ENCODE data around the gene GTF3C5. TPM values are rescaled to one million over a fixed set of nuclear protein-coding genes. Genes with fewer than 3 reads are reported as not detected.

The GTF3C5 gene
- total and polyA plus RNA-seq, 10 of the 15 experiments (the other 5 are each of a cell fraction or from before 2014, with no cell fraction given): 2.2 to 81.1 (median 68.7) TPM

GRCh38 chr9:133049043-133049442 lies 18.2 kb downstream of the GTF3C5 start:
- CTCF ChIA-PET: interaction anchor here (0.6 to 2.0 kb wide), 6 partner anchors 17 to 98 kb away, joined by 3 to 8 read pairs (median 5); partner anchors contain the start of gene GTF3C5
- Histone ChIP-seq H3K9me3 (replicated peaks; ENCODE audit: control insufficient read depth, insufficient read depth, low read length) (no peaks in the 10 kb centered on the region), H3K4me2 (ENCODE audit: control insufficient read depth, insufficient read depth) (no peak overlapping the region), H3K4me3 (no peak overlapping the region), H4K20me1 (ENCODE audit: control insufficient read depth, insufficient read depth) (no peaks in the 10 kb centered on the region), H3K36me3 (ENCODE audit: control insufficient read depth in 2 of 2, insufficient read depth in 2 of 2, low read length in 1 of 2) (peaks cover 17 to 35% of the 10 kb centered on the region in 2 experiments), H3K27ac (ENCODE audit: control insufficient read depth, insufficient read depth) (no peak overlapping the region), H3K9ac (ENCODE audit: control insufficient read depth, insufficient read depth, low read length) (no peak overlapping the region), H3K27me3 (replicated peaks in 1 of 2; ENCODE audit: control insufficient read depth in 2 of 2, insufficient read depth in 2 of 2, low read length in 1 of 2) (no peaks in the 10 kb centered on the region), H2AFZ (ENCODE audit: control insufficient read depth, low read depth, low read length) (no peak overlapping the region), H3K4me1 (ENCODE audit: control insufficient read depth, insufficient read depth, low read length) (no peaks in the 10 kb centered on the region), H3K79me2 (ENCODE audit: control insufficient read depth, insufficient read depth, low read length) (no peaks in the 10 kb centered on the region)
- DNase-seq (ENCODE audit: low read depth, low spot score) (no peak), FAIRE-seq (no peak), ATAC-seq (no peak)
- no TSS peak for BruUV-seq (replicated peaks)
- in situ Hi-C loops (cut with MboI) (loop anchor here (5.0 kb wide), 1 partner anchor 103 kb away; no protein-coding TSS in a partner anchor), intact Hi-C loops (cut with micrococcal nuclease; ENCODE audit: unreplicated experiment) (no loop called here)
- SMC1A ChIA-PET (ENCODE audit: uncharacterized antibody, unreplicated experiment): interaction anchor here (0.7 to 1.5 kb wide), 3 partner anchors 12 to 95 kb away, joined by 3 to 4 read pairs (median 3); no protein-coding TSS in a partner anchor
- POLR2A ChIA-PET: interaction anchor here (0.7 kb wide), 1 partner anchor 53 kb away, joined by 3 read pairs; no protein-coding TSS in a partner anchor
- RAD21 ChIA-PET (ENCODE audit: unreplicated experiment): interaction anchor here (0.6 to 1.6 kb wide), 2 partner anchors 95 to 99 kb away, joined by 3 to 5 read pairs; no protein-coding TSS in a partner anchor
- WGBS (ENCODE audit: insufficient coverage, insufficient replicate concordance, low lambda C conversion rate, missing lambda C conversion rate): 95% methylated on average over 13 of the region's 13 CpGs
- TF ChIP-seq NFXL1 (IDR thresholded peaks at IDR 0.05; ENCODE audit: borderline replicate concordance) (no peak), ZNF384 (IDR thresholded peaks at IDR 0.05; ENCODE audit: borderline replicate concordance, low read depth, low read length) (no peak), SIN3A (IDR thresholded peaks at IDR 0.05; ENCODE audit: low read depth, low read length) (no peak), ZBTB11 (CRISPR knock-in tag; IDR thresholded peaks at IDR 0.05) (no peak), HDAC2 (IDR thresholded peaks at IDR 0.05) (no peak)
